Activated naive CD4-positive, alpha-beta T cell treated with anti-CD3 and anti-CD28 coated beads, Interleukin-2, amount 50 U/mL, for 16 hours (primary cell): ENCODE data around the gene CTNNA3.

Source experiments
- DNase-seq: peaks from one replicate; pipeline ENCODE4 v3.0.0-alpha.2; 2020

The CTNNA3 gene

DNA sequence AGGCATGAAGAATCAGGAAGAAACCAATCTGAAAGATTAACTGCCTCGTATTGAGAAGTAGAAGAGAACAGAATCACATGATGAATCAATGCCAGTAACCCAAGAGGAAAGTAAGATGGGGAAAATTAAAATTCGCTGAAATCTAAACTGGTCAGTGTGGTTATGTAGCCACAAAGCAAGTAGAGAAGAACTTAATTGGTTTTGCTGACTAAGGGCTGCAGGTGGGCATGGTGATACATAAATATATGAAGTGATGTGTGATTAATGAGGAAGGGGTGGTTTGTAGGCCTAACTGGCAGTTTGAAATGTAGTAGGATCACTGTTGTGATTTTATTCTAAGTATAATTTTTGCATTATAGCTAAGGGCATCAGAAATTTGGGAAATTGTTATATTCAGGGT is 853.6 kb downstream of the CTNNA3 start:
- DNase-seq: no peak

DNA sequence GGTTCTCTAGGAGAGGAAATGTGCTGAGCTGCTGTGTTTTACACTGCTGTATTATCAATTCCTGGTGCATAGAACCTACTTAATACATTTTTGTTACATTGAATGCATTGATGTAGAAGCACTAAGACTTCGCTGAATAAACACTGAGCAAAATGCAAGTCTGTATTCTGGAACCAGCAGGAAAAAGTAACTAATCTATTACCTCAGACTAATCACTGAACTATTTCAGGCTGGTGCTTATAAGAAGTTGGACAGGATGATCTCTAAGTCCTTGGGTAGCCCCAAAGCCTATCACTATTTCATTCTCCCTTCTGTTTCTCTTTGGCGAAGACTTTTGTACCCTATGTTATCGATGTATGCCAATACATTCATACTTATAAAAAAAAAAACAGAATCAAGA is 857.3 kb downstream of the CTNNA3 start:
- DNase-seq: no peak

- DNase-seq: no peak
These were observed 858.0 kb downstream of the CTNNA3 start for GRCh38 chr10:66837990-66838389.

- DNase-seq: no peak
These were observed 858.7 kb downstream of the CTNNA3 start for GRCh38 chr10:66837335-66837734.

- no peak for DNase-seq
These were observed 859.2 kb downstream of the CTNNA3 start for GRCh38 chr10:66836771-66837170.

GRCh38 chr10:66836057-66836456 is 859.9 kb downstream of the CTNNA3 start:
- no peak for DNase-seq

GRCh38 chr10:66835400-66835799 is 860.6 kb downstream of the CTNNA3 start:
- no peak for DNase-seq

GRCh38 chr10:66834802-66835201 is 861.2 kb downstream of the CTNNA3 start:
- no peak for DNase-seq

GRCh38 chr10:66833861-66834260 is 862.1 kb downstream of the CTNNA3 start:
- DNase-seq: no peak

GRCh38 chr10:66832781-66833422 is 863.1 kb downstream of the CTNNA3 start:
- no peak for DNase-seq

- DNase-seq: no peak
These were observed 867.0 kb downstream of the CTNNA3 start for GRCh38 chr10:66828957-66829356.

- no peak for DNase-seq
These were observed 868.6 kb downstream of the CTNNA3 start for GRCh38 chr10:66827353-66827752.

DNA sequence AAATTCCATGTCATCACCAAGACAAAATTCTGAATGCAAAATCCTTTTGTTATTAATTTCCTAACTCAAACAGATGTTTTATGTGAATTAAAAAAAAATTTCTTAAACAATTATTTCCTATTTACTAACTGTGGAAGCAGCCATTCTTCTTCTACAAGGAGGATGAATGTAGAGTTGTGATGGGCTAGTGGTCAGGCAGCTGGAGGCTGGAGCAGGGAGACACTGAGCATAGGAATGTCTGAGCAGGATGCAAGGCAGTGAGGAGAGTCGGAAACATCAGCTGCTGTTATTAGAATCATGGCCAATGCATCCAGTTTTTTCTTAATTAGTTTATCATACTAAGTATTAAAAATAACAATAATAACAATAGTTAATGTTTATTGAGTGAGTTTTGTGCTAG is 872.7 kb downstream of the CTNNA3 start:
- no peak for DNase-seq

DNA sequence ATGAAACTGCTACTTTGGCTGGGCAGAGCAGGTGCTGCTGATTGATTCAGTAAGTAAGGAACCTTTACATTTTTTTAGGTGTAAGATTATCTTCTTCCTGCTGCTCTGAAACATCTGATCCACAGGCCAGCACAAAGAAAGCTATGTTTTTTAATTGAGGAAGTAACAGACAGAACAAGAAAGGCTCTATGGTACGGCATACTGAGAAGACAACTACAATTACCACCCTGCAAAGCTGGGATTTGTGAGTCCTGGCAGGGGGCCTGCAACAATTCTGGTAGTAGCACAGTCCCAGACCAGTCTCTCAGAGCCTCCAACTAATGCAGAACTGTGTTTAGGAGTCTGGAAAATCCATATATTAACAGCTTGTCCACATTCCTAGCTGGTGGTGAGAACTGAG is 873.2 kb downstream of the CTNNA3 start:
- no peak for DNase-seq

- no peak for DNase-seq
These were observed 876.3 kb downstream of the CTNNA3 start for GRCh38 chr10:66819691-66820090.

DNA sequence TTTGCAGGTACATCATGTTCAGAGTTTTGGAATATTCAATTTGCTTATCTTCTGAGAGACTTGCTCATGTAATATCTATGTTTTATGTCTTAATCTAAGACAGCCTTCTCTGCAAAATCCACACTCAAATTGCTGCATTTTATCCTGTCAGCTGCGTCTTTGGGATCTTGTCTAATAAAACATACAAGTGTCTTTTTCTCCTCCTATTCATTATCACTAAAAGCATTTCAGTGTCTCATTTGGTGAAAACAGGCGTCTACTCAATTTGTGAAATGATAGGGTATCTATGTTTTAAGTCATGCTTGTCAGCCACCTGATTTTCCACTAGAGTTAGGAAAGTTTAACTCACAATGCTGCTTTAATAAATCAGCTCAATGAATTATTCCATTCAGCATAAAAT is 882.9 kb downstream of the CTNNA3 start:
- no peak for DNase-seq

DNA sequence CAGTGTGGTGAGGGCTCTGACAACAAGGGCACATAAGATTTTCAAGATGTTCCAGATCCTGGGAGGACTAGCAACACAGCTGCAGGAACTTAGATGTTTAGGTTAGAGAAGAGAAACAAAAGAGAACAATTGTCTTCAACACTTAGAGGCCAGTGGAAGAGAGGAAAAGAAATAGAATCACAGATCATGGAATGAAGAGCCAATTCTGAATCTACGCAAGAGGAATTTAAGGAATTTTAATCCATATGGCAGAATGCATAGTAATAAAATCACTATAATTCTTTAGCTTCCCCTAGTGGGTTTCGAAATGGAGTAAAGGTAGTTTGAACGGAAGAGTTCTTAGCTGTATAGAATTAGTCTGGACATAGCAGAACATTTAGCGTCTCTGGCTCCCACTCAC is 884.8 kb downstream of the CTNNA3 start:
- no peak for DNase-seq

DNA sequence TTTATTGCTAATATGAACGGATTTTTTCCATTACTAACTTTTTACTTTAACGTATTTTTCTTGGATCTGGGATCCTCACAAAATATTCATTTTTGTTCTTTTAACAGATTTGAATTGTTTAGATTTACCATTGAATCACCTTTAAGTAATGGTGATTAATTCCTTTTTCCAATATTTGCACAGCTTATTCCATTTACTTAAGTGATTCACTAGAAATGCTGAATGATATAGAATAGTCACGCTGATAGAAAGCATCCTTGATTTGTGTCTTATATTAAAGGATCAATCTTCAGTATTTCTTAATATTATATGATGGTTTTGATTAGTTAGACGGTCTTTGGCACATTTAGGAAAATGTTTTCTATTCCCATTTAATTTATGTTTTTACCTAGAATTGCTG is 886.6 kb downstream of the CTNNA3 start:
- no peak for DNase-seq

- DNase-seq: no peak
These were observed 890.4 kb downstream of the CTNNA3 start for GRCh38 chr10:66805612-66806011.

DNA sequence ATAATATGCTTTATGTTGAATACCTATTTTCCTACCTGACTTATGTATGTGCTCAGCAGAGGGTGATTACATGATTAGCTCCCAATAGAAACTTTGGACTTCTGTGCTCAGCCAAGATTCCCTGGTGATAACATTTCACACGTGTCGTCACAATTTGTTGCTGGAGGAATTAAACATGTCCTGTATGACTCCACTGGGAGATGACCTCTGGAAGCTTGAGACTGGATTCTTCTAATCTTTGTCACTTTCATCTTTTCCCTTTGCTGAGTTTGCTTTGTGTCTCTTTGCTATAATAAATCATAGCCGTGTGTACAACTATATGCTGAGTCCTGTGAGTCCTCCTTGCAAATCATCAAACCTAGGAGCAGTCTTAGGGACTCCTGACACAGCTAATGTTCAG is 891.0 kb downstream of the CTNNA3 start:
- no peak for DNase-seq

- DNase-seq: no peak
These were observed 892.8 kb downstream of the CTNNA3 start for GRCh38 chr10:66803174-66803573.

DNA sequence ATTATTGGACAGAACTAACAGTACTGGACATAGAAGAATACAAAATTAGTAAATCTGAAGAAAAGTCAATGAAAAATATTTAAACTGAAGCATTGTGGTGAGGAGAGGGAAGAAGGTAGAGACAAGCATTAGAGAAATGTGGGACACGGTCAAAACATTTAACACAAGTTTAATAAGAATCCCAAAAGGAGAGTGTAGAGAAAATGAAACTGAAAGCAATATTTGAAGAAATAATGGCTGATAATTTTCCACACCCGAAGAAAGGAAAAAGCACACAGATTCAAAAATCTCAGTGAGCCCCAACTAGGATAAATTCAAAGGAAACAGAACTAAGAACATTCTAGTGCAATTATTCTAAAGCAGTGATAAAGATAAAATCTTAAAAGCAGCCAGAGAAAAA is 896.5 kb downstream of the CTNNA3 start:
- no peak for DNase-seq

DNA sequence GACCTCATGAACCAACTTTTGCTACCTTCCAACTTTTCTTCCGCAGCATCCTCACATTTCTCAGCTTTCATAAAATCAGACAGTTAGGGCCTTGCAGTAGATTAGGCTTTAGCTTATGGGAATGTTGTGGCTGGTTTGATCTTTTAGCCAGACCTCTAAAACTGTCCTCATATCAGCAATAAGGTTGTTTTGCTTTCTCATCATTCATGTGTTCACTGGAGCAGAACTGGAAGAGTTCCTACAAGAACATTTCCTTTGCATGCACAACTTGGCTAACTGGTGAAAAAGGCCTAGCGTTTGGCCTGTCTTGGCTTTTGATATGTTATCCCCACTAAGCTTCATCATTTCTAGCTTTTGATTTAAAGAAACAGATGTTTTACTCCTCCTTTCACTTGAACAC is 900.1 kb downstream of the CTNNA3 start:
- DNase-seq: no peak

DNA sequence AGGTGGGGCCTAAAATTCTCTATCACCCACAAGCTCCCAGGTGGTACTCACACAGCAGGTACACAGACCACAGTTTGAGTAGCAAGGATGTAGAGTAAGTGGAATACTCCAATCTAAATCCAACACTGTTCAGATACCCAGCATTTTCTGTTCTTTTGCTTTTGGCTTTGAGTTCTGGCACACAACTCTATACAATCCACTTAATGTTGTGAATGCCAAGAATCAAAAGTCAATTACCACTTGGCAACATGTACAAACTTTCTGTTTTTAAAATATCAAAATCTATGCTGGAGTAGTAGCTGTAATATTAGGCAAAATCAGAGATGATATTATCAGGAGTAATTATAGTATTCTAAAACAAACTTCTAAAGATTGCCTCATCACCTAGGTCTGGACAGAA is 903.6 kb downstream of the CTNNA3 start:
- DNase-seq: no peak

- DNase-seq: no peak
These were observed 907.6 kb downstream of the CTNNA3 start for GRCh38 chr10:66788178-66788987.
